Smooth muscle cell (in vitro differentiated cells): ENCODE measurements around the gene BMI1. TPM values are rescaled to one million over a fixed set of nuclear protein-coding genes. Genes with fewer than 3 reads are reported as not detected.
"Not testable (repeated sequence)": the region's sequence is repeated elsewhere in the genome, so short reads cannot be mapped to it uniquely, and the experiment has no call there.

Experiments used
- DNase-seq: peaks from one replicate; lab custom pipeline; 2025; ENCODE audit not compliant: unreplicated experiment; lab: John Stamatoyannopoulos, UW
- H2AFZ ChIP-seq: fragments of 200-600 bp; sonication (generic); 2 replicates; pipeline ENCODE4 v1.6.0; 2016; ENCODE audit warnings: antibody characterized with exemption, low read depth, mild to moderate bottlenecking
- H3F3A ChIP-seq: fragments of 200-600 bp; sonication (generic); 2 replicates; pipeline ENCODE4 v1.6.0; 2017; ENCODE audit warnings: antibody characterized with exemption, low read depth
- H3K27ac ChIP-seq: fragments of 200-600 bp; sonication (generic); 2 replicates; pipeline ENCODE4 v1.5.1; 2016; ENCODE audit warnings: low read depth, mild to moderate bottlenecking
- H3K27me3 ChIP-seq: fragments of 200-600 bp; sonication (generic); 2 replicates; pipeline ENCODE4 v1.6.1; 2016; ENCODE audit warnings: low read depth, mild to moderate bottlenecking
- H3K36me3 ChIP-seq: fragments of 200-600 bp; sonication (generic); 2 replicates; pipeline ENCODE4 v1.5.1; 2016; ENCODE audit warnings: low read depth
- H3K4me1 ChIP-seq: fragments of 200-600 bp; sonication (generic); 2 replicates; pipeline ENCODE4 v1.5.1; 2016; ENCODE audit warnings: low read depth
- H3K4me2 ChIP-seq: fragments of 200-600 bp; sonication (generic); 2 replicates; pipeline ENCODE4 v1.6.0; 2016; ENCODE audit warnings: mild to moderate bottlenecking
- H3K4me3 ChIP-seq: fragments of 200-600 bp; sonication (generic); 2 replicates; pipeline ENCODE4 v1.5.1; 2016; ENCODE audit warnings: mild to moderate bottlenecking
- H3K79me2 ChIP-seq: fragments of 200-600 bp; sonication (generic); 2 replicates; pipeline ENCODE4 v1.6.0; 2016; ENCODE audit warnings: low read depth, mild to moderate bottlenecking
- H3K9ac ChIP-seq: fragments of 200-600 bp; sonication (generic); 2 replicates; pipeline ENCODE4 v1.6.0; 2016; ENCODE audit warnings: low read depth
- H3K9me3 ChIP-seq: fragments of 200-600 bp; sonication (generic); replicated peaks from 2 replicates; pipeline ENCODE4 v1.5.1; 2016; ENCODE audit warnings: low read depth
- H4K20me1 ChIP-seq: fragments of 200-600 bp; sonication (generic); 2 replicates; pipeline ENCODE4 v1.6.0; 2016; ENCODE audit warnings: low read depth
- CTCF ChIP-seq: fragments of 200-600 bp; sonication (generic); IDR thresholded peaks from 2 replicates; pipeline ENCODE4 v1.5.1; 2017; ENCODE audit warnings: borderline replicate concordance, mild to moderate bottlenecking, antibody characterized with exemption; ENCODE audit not compliant: insufficient read depth, poor library complexity, severe bottlenecking
- WGBS: methylation state at CpG from one replicate; pipeline ENCODE4 v1.1.7; 2016; ENCODE audit warnings: low lambda C conversion rate; 5-methylcytosine and 5-hydroxymethylcytosine counted together
- polyA plus RNA-seq: library from polyadenylated mRNA; unstranded; fragments of >200 nt; fragmentation: Nextera tagmentation; extraction: Ambion mirVana; gene quantifications from 2 replicates; pipeline ENCODE4 v1.2.1, GENCODE V29; 2016
- total RNA-seq: library from RNA; depleted of rRNA; stranded (reverse); fragments of >200 nt; gene quantifications from 2 replicates; pipeline ENCODE4 v1.2.3, GENCODE V29; 2014

Gene BMI1
- total and polyA plus RNA-seq, 2 experiments from 2014 or later: 11.4 to 34.5 TPM

- Histone ChIP-seq H2AFZ (no peak overlapping the region), H3K27ac (no peak overlapping the region), H3K9ac (no peak overlapping the region), H3K27me3 (no peaks in the 10 kb centered on the region), H3K4me1 (no peaks in the 10 kb centered on the region), H3K36me3 (no peaks in the 10 kb centered on the region), H3K9me3 (no peaks in the 10 kb centered on the region), H3F3A (no peaks in the 10 kb centered on the region), H4K20me1 (no peaks in the 10 kb centered on the region), H3K4me2 (no peak overlapping the region), H3K4me3 (no peak overlapping the region), H3K79me2 (no peaks in the 10 kb centered on the region)
- no peak for TF ChIP-seq CTCF
- no peak for DNase-seq
- 100% methylated on average over 3 of the region's 3 CpGs for WGBS
Measured at GRCh38 chr10:22303461-22303860, 17.4 kb upstream of the BMI1 start.

- Histone ChIP-seq H3K9me3 (no peaks in the 10 kb centered on the region), H3K36me3 (no peaks in the 10 kb centered on the region), H3K79me2 (no peaks in the 10 kb centered on the region), H4K20me1 (no peaks in the 10 kb centered on the region), H3K4me1 (no peaks in the 10 kb centered on the region), H3F3A (no peaks in the 10 kb centered on the region), H3K4me3 (no peak overlapping the region), H3K9ac (no peak overlapping the region), H3K4me2 (no peak overlapping the region), H3K27me3 (no peaks in the 10 kb centered on the region), H2AFZ (no peak overlapping the region), H3K27ac (no peak overlapping the region)
- WGBS: 94% methylated on average over 2 of the region's 2 CpGs
- TF ChIP-seq CTCF: no peak
- no peak for DNase-seq
Measured at GRCh38 chr10:22305721-22306120, 15.2 kb upstream of the BMI1 start.

GRCh38 chr10:22308390-22308789, 12.5 kb upstream of the BMI1 start:
- 53% methylated on average over 2 of the region's 2 CpGs for WGBS
- no peaks in the 10 kb centered on the region for H3K9me3 ChIP-seq
- no peak for DNase-seq
- no peaks in the 10 kb centered on the region for H4K20me1 ChIP-seq
- no peaks in the 10 kb centered on the region for H3K79me2 ChIP-seq
- no peaks in the 10 kb centered on the region for H3K36me3 ChIP-seq
- TF ChIP-seq CTCF: no peak
- no peak overlapping the region for H3K4me3 ChIP-seq
- H3K27ac ChIP-seq: peak overlapping the region; percentile 30
- H3K9ac ChIP-seq: no peak overlapping the region
- H3F3A ChIP-seq: no peaks in the 10 kb centered on the region
- no peaks in the 10 kb centered on the region for H3K4me1 ChIP-seq
- H3K4me2 ChIP-seq: peak overlapping the region; percentile 13
- peaks cover 8% of the 10 kb centered on the region for H3K27me3 ChIP-seq
- no peak overlapping the region for H2AFZ ChIP-seq

GRCh38 chr10:22309180-22310000, 11.5 kb upstream of the BMI1 start:
- no peak overlapping the region for H3K4me2 ChIP-seq
- H3K4me3 ChIP-seq: no peak overlapping the region
- H2AFZ ChIP-seq: no peak overlapping the region
- H3K9me3 ChIP-seq: no peaks in the 10 kb centered on the region
- no peak overlapping the region for H3K27ac ChIP-seq
- H3K79me2 ChIP-seq: no peaks in the 10 kb centered on the region
- H4K20me1 ChIP-seq: no peaks in the 10 kb centered on the region
- no peak overlapping the region for H3K9ac ChIP-seq
- DNase-seq: no peak
- TF ChIP-seq CTCF: no peak
- no peaks in the 10 kb centered on the region for H3F3A ChIP-seq
- WGBS: 93% methylated on average over 4 of the region's 4 CpGs
- no peaks in the 10 kb centered on the region for H3K4me1 ChIP-seq
- H3K36me3 ChIP-seq: no peaks in the 10 kb centered on the region
- peaks cover 17% of the 10 kb centered on the region for H3K27me3 ChIP-seq

GRCh38 chr10:22310012-22310411, 10.9 kb upstream of the BMI1 start:
- H2AFZ ChIP-seq, H3K9ac ChIP-seq: not testable (repeated sequence)
- WGBS: 96% methylated on average over 10 of the region's 10 CpGs

More at GRCh38 chr10:22310012-22310411, 10.9 kb upstream of the BMI1 start:
- not testable (repeated sequence) for H3K4me2 ChIP-seq, H3K79me2 ChIP-seq, H3K27ac ChIP-seq, H3K4me3 ChIP-seq, H3K9me3 ChIP-seq, H4K20me1 ChIP-seq, H3K36me3 ChIP-seq, H3K4me1 ChIP-seq, H3F3A ChIP-seq, DNase-seq
- H3K27me3 ChIP-seq: peaks cover 22% of the 10 kb centered on the region
